HUES64 (cell line): ENCODE data around the gene CELSR2. TPM values are rescaled to one million over a fixed set of nuclear protein-coding genes. Genes with fewer than 3 reads are reported as not detected.

Experiments
- H3K27ac ChIP-seq: 2 replicates; pipeline ENCODE4 v1.7.0; 2013; ENCODE audit warnings: low read depth, low read length, inconsistent platforms
- H3K27me3 ChIP-seq: 2 replicates; pipeline ENCODE4 v1.6.1; 2013; ENCODE audit warnings: mild to moderate bottlenecking, low read length; ENCODE audit not compliant: insufficient read depth
- H3K36me3 ChIP-seq: 2 replicates; pipeline ENCODE4 v1.6.1; 2013; ENCODE audit warnings: mild to moderate bottlenecking, low read length; ENCODE audit not compliant: insufficient read depth
- H3K4me1 ChIP-seq: 2 replicates; pipeline ENCODE4 v1.6.1; 2013; ENCODE audit warnings: mild to moderate bottlenecking, low read length, moderate library complexity; ENCODE audit not compliant: insufficient read depth
- H3K4me3 ChIP-seq: 2 replicates; pipeline ENCODE4 v1.5.1; 2013; ENCODE audit warnings: mild to moderate bottlenecking, low read length, moderate library complexity
- H3K9ac ChIP-seq: 2 replicates; pipeline ENCODE4 v1.6.1; 2013; ENCODE audit warnings: mild to moderate bottlenecking, low read depth, low read length
- H3K9me3 ChIP-seq: 2 replicates; pipeline ENCODE4 v1.6.1; 2013; ENCODE audit warnings: low read depth, low read length; ENCODE audit not compliant: insufficient read depth
- WGBS: fragments of 150-250, 120-280 bp; methylation state at CpG from one replicate; pipeline ENCODE4 v1.1.7; 2013; ENCODE audit warnings: missing lambda C conversion rate; 5-methylcytosine and 5-hydroxymethylcytosine counted together
- polyA plus RNA-seq, 2 experiments: library from polyadenylated mRNA; stranded (reverse); fragments of 50-300 nt; gene quantifications; one replicate each; pipeline ENCODE4 v1.2.3, GENCODE V29; 2013

The CELSR2 gene
- 13.5 TPM for polyA plus RNA-seq (2013, experiment 1 of 2)
- polyA plus RNA-seq (2013, experiment 2 of 2), result 18.2 TPM

- Histone ChIP-seq H3K27ac (no peak within 1 kb of the TSS), H3K9me3 (no peaks in the 10 kb centered on the region), H3K27me3 (peaks cover 17% of the 10 kb centered on the region), H3K9ac (peak within 1 kb of the TSS; percentile 48), H3K4me1 (peaks cover 10% of the 10 kb centered on the region), H3K4me3 (peak within 1 kb of the TSS; percentile 60), H3K36me3 (peaks cover 13% of the 10 kb centered on the region; the same call in 1 of the 2 replicates)
- WGBS, result 6% methylated on average over 49 of the region's 49 CpGs
These were observed at the start of gene CELSR2 for GRCh38 chr1:109248797-109249629. CELSR2 (plus strand) TSS chr1:109249539; CDS start chr1:109250080, 541 bp downstream.

DNA sequence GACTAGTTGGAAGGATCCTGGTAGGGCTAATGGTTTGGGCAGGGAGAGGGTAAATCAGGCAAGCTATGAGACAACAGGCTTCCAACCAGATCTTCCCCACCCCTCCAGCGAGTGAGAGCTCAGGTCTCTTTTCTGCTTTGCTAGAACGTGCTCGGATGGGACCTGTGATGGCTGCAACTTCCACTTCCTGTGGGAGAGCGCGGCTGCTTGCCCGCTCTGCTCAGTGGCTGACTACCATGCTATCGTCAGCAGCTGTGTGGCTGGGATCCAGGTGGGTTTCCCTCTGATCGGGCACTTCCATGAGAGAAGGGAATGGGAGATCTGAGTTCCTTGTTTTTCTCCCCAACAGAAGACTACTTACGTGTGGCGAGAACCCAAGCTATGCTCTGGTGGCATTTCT, 49.6 kb upstream of the CELSR2 start:
- Histone ChIP-seq H3K4me1 (peaks cover 11% of the 10 kb centered on the region), H3K27ac (no peak overlapping the region), H3K9me3 (no peaks in the 10 kb centered on the region), H3K27me3 (no peaks in the 10 kb centered on the region), H3K36me3 (no peaks in the 10 kb centered on the region), H3K9ac (no peak overlapping the region), H3K4me3 (no peak overlapping the region)
- 75% methylated on average over 10 of the region's 10 CpGs for WGBS

DNA sequence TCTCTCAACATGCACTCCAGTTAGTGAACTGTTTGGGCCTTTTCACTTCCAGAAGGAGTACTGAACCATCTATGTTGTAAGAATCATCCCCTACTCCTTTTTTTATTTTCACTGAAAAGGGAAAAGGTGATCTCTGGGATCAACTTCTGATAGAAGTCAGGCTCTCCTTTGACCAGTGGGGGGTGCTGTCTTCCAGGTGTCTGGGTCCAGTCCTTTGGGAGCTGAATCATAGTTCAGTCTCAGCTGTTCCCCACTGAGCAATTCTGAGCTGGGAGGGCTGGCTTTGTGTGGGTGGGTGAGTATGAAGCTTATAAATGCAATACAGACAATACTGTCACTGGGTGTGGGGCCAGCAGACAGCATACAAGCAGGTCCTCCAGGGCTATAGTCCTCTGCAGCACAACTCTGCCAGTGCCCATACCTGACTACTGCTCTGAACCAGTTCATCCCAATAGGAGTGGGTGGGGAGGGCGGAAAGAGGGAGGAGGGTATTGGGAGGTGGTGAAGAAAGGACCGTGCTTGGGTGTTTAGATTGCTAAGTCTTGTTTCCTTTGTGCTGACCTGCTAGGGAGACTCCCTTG, 48.1 kb upstream of the CELSR2 start:
- Histone ChIP-seq H3K9me3 (no peaks in the 10 kb centered on the region), H3K4me1 (peaks cover 11% of the 10 kb centered on the region), H3K4me3 (no peak overlapping the region), H3K27me3 (no peaks in the 10 kb centered on the region), H3K27ac (no peak overlapping the region), H3K9ac (no peak overlapping the region), H3K36me3 (no peaks in the 10 kb centered on the region)
- 47% methylated on average over 2 of the region's 2 CpGs for WGBS

GRCh38 chr1:109204484-109204883, 44.9 kb upstream of the CELSR2 start:
- no peaks in the 10 kb centered on the region for H3K36me3 ChIP-seq
- 93% methylated on average over 5 of the region's 5 CpGs for WGBS

GRCh38 chr1:109206339-109206738, 43.0 kb upstream of the CELSR2 start:
- Histone ChIP-seq H3K4me3 (no peak overlapping the region), H3K27me3 (no peaks in the 10 kb centered on the region), H3K36me3 (no peaks in the 10 kb centered on the region), H3K4me1 (peaks cover 2% of the 10 kb centered on the region; the same call in 1 of the 2 replicates), H3K27ac (no peak overlapping the region), H3K9me3 (no peaks in the 10 kb centered on the region), H3K9ac (no peak overlapping the region)
- no CpG with 5 or more reads among the region's 2 CpGs for WGBS

More at GRCh38 chr1:109204484-109204883, 44.9 kb upstream of the CELSR2 start:
- no peak overlapping the region for H3K9ac ChIP-seq
- no peaks in the 10 kb centered on the region for H3K9me3 ChIP-seq
- H3K4me1 ChIP-seq, result peaks cover 4% of the 10 kb centered on the region; the same call in 1 of the 2 replicates
- H3K27ac ChIP-seq, result no peak overlapping the region
- no peaks in the 10 kb centered on the region for H3K27me3 ChIP-seq
- H3K4me3 ChIP-seq, result no peak overlapping the region

GRCh38 chr1:109207467-109208103, 41.8 kb upstream of the CELSR2 start:
- Histone ChIP-seq H3K9ac (no peak overlapping the region), H3K36me3 (no peaks in the 10 kb centered on the region), H3K27ac (no peak overlapping the region), H3K4me1 (no peaks in the 10 kb centered on the region), H3K27me3 (no peaks in the 10 kb centered on the region), H3K9me3 (no peaks in the 10 kb centered on the region), H3K4me3 (no peak overlapping the region)
- 89% methylated on average over 7 of the region's 7 CpGs for WGBS

DNA sequence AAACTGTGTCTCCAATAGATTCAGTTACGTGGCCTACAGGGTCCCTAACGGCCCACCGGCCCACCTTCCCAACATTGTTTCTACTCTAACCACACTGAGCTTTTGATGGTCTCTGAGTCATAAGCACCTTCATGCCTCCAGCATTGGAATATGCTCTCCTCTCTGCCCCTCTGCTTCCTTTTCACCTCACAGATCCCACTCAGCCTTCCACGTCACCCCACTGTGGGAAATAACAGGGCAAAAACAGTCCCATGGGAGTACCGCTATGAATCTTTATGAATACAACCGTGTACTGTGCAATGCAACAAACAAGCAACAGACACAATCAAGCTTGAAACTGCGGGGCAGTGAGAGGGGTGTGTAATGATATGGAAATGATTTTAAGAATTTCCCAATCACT, 40.9 kb upstream of the CELSR2 start:
- H3K4me3 ChIP-seq, result no peak overlapping the region
- 93% methylated on average over 6 of the region's 7 CpGs for WGBS

GRCh38 chr1:109208836-109209463, 40.4 kb upstream of the CELSR2 start:
- H3K4me1 ChIP-seq, result peaks cover 6% of the 10 kb centered on the region
- no peaks in the 10 kb centered on the region for H3K27me3 ChIP-seq
- whole genome bisulfite sequencing, result 95% methylated on average over 9 of the region's 9 CpGs
- no peaks in the 10 kb centered on the region for H3K9me3 ChIP-seq
- no peak overlapping the region for H3K9ac ChIP-seq
- no peak overlapping the region for H3K27ac ChIP-seq
- H3K4me3 ChIP-seq, result no peak overlapping the region
- no peaks in the 10 kb centered on the region for H3K36me3 ChIP-seq

More for the DNA sequence above, 40.9 kb upstream of the CELSR2 start:
- Histone ChIP-seq H3K4me1 (peaks cover 4% of the 10 kb centered on the region), H3K27me3 (no peaks in the 10 kb centered on the region), H3K9ac (no peak overlapping the region), H3K27ac (no peak overlapping the region), H3K36me3 (no peaks in the 10 kb centered on the region), H3K9me3 (no peaks in the 10 kb centered on the region)

GRCh38 chr1:109210058-109210457, 39.3 kb upstream of the CELSR2 start:
- H3K27me3 ChIP-seq, result no peaks in the 10 kb centered on the region
- no peak overlapping the region for H3K4me3 ChIP-seq
- H3K27ac ChIP-seq, result no peak overlapping the region
- no peaks in the 10 kb centered on the region for H3K36me3 ChIP-seq
- 91% methylated on average over 8 of the region's 8 CpGs for WGBS
- peaks cover 6% of the 10 kb centered on the region for H3K4me1 ChIP-seq
- no peaks in the 10 kb centered on the region for H3K9me3 ChIP-seq
- no peak overlapping the region for H3K9ac ChIP-seq

GRCh38 chr1:109213345-109213823, 36.0 kb upstream of the CELSR2 start:
- Histone ChIP-seq H3K4me1 (peaks cover 12% of the 10 kb centered on the region), H3K4me3 (peak overlapping the region; percentile 100), H3K27ac (peak overlapping the region; percentile 25; the same call in 1 of the 2 replicates), H3K9me3 (no peaks in the 10 kb centered on the region), H3K36me3 (peaks cover 7% of the 10 kb centered on the region; the same call in 1 of the 2 replicates), H3K27me3 (no peaks in the 10 kb centered on the region), H3K9ac (no peak overlapping the region)
- WGBS, result 46% methylated on average over 10 of the region's 10 CpGs
